ENCODE measurements around the gene OBI1.
"Not testable (repeated sequence)": the region's sequence is repeated elsewhere in the genome, so short reads cannot be mapped to it uniquely, and the experiment has no call there.

OBI1 gene

GRCh38 chr13:78655906-78656305 is 3.0 kb downstream of the OBI1 start:
- peak overlapping the region; percentile 51 for H3K4me3 ChIP-seq
- peak overlapping the region; percentile 4; the same call in 1 of the 2 replicates for H3K27ac ChIP-seq
- H3K36me3 ChIP-seq (ENCODE audit: insufficient read depth, low read length) = peaks cover 47% of the 10 kb centered on the region

GRCh38 chr13:78655007-78655406 is 3.9 kb downstream of the OBI1 start:
- DNase-seq (ENCODE audit: low read depth, low spot score) = no peak

More at GRCh38 chr13:78655906-78656305, 3.0 kb downstream of the OBI1 start:
- no peak for TF ChIP-seq FOXP2 (optimal IDR thresholded peaks at IDR 0.05; ENCODE audit: control extremely low read depth, extremely low read length, insufficient read depth)
- no peak for TF ChIP-seq POLR2AphosphoS5 (IDR thresholded peaks at IDR 0.05; ENCODE audit: borderline replicate concordance, low read depth, low read length)
- TF ChIP-seq EZH2 (IDR thresholded peaks at IDR 0.05) = no peak
- no peaks in the 10 kb centered on the region for H3K9me3 ChIP-seq (ENCODE audit: low read depth, low read length)
- H3K9ac ChIP-seq (ENCODE audit: insufficient read length) = no peak overlapping the region
- DNase-seq (ENCODE audit: low read depth, low spot score) = no peak

GRCh38 chr13:78652651-78653050 is 6.3 kb downstream of the OBI1 start:
- no peak for DNase-seq (ENCODE audit: low read depth, low spot score)

More at GRCh38 chr13:78655007-78655406, 3.9 kb downstream of the OBI1 start:
- TF ChIP-seq EZH2 (IDR thresholded peaks at IDR 0.05) (no peak), POLR2AphosphoS5 (IDR thresholded peaks at IDR 0.05; ENCODE audit: borderline replicate concordance, low read depth, low read length) (no peak), FOXP2 (optimal IDR thresholded peaks at IDR 0.05; ENCODE audit: control extremely low read depth, extremely low read length, insufficient read depth) (no peak)
- Histone ChIP-seq H3K9ac (ENCODE audit: insufficient read length) (no peak overlapping the region), H3K9me3 (ENCODE audit: low read depth, low read length) (no peaks in the 10 kb centered on the region), H3K4me3 (peak overlapping the region; percentile 51), H3K36me3 (ENCODE audit: insufficient read depth, low read length) (peaks cover 49% of the 10 kb centered on the region), H3K27ac (peak overlapping the region; percentile 60)

GRCh38 chr13:78650717-78651083 is 8.3 kb downstream of the OBI1 start:
- no peak overlapping the region for H3K9ac ChIP-seq (ENCODE audit: insufficient read length)
- H3K27ac ChIP-seq = no peak overlapping the region
- no peak for DNase-seq (ENCODE audit: low read depth, low spot score)
- H3K36me3 ChIP-seq (ENCODE audit: insufficient read depth, low read length) = peaks cover 58% of the 10 kb centered on the region
- no peak overlapping the region for H3K4me3 ChIP-seq
- TF ChIP-seq EZH2 (IDR thresholded peaks at IDR 0.05) (no peak), POLR2AphosphoS5 (IDR thresholded peaks at IDR 0.05; ENCODE audit: borderline replicate concordance, low read depth, low read length) (no peak), FOXP2 (optimal IDR thresholded peaks at IDR 0.05; ENCODE audit: control extremely low read depth, extremely low read length, insufficient read depth) (no peak)
- no peaks in the 10 kb centered on the region for H3K9me3 ChIP-seq (ENCODE audit: low read depth, low read length)

More at GRCh38 chr13:78652651-78653050, 6.3 kb downstream of the OBI1 start:
- Histone ChIP-seq H3K9ac (ENCODE audit: insufficient read length) (no peak overlapping the region), H3K4me3 (no peak overlapping the region), H3K36me3 (ENCODE audit: insufficient read depth, low read length) (peaks cover 64% of the 10 kb centered on the region), H3K9me3 (ENCODE audit: low read depth, low read length) (no peaks in the 10 kb centered on the region), H3K27ac (no peak overlapping the region)
- TF ChIP-seq POLR2AphosphoS5 (IDR thresholded peaks at IDR 0.05; ENCODE audit: borderline replicate concordance, low read depth, low read length) (no peak), FOXP2 (optimal IDR thresholded peaks at IDR 0.05; ENCODE audit: control extremely low read depth, extremely low read length, insufficient read depth) (no peak), EZH2 (IDR thresholded peaks at IDR 0.05) (no peak)

- H3K36me3 ChIP-seq (ENCODE audit: insufficient read depth, low read length) = peaks cover 52% of the 10 kb centered on the region
- no peak overlapping the region for H3K9ac ChIP-seq (ENCODE audit: insufficient read length)
- no peaks in the 10 kb centered on the region for H3K9me3 ChIP-seq (ENCODE audit: low read depth, low read length)
- TF ChIP-seq FOXP2 (optimal IDR thresholded peaks at IDR 0.05; ENCODE audit: control extremely low read depth, extremely low read length, insufficient read depth) (no peak), EZH2 (IDR thresholded peaks at IDR 0.05) (no peak), POLR2AphosphoS5 (IDR thresholded peaks at IDR 0.05; ENCODE audit: borderline replicate concordance, low read depth, low read length) (no peak)
- no peak for DNase-seq (ENCODE audit: low read depth, low spot score)
- no peak overlapping the region for H3K27ac ChIP-seq
- H3K4me3 ChIP-seq = no peak overlapping the region
Measured at GRCh38 chr13:78649997-78650716, 8.8 kb downstream of the OBI1 start.

GRCh38 chr13:78647109-78647678 is 11.8 kb downstream of the OBI1 start:
- H3K27ac ChIP-seq; H3K4me3 ChIP-seq; H3K9me3 ChIP-seq (ENCODE audit: low read depth, low read length); H3K9ac ChIP-seq (ENCODE audit: insufficient read length); DNase-seq (ENCODE audit: low read depth, low spot score): not testable (repeated sequence)
- H3K36me3 ChIP-seq (ENCODE audit: insufficient read depth, low read length) = peaks cover 49% of the 10 kb centered on the region

- no peak for DNase-seq (ENCODE audit: low read depth, low spot score)
- no peak overlapping the region for H3K27ac ChIP-seq
- no peak overlapping the region for H3K4me3 ChIP-seq
- no peak overlapping the region for H3K9ac ChIP-seq (ENCODE audit: insufficient read length)
- TF ChIP-seq FOXP2 (optimal IDR thresholded peaks at IDR 0.05; ENCODE audit: control extremely low read depth, extremely low read length, insufficient read depth) = no peak
- TF ChIP-seq EZH2 (IDR thresholded peaks at IDR 0.05) = no peak
- TF ChIP-seq POLR2AphosphoS5 (IDR thresholded peaks at IDR 0.05; ENCODE audit: borderline replicate concordance, low read depth, low read length) = no peak
- peaks cover 89% of the 10 kb centered on the region for H3K36me3 ChIP-seq (ENCODE audit: insufficient read depth, low read length)
- no peaks in the 10 kb centered on the region for H3K9me3 ChIP-seq (ENCODE audit: low read depth, low read length)
Measured at GRCh38 chr13:78638216-78638615, 20.7 kb downstream of the OBI1 start.

- Histone ChIP-seq H3K9me3 (ENCODE audit: low read depth, low read length) (no peaks in the 10 kb centered on the region), H3K4me3 (no peak overlapping the region), H3K9ac (ENCODE audit: insufficient read length) (no peak overlapping the region), H3K36me3 (ENCODE audit: insufficient read depth, low read length) (peaks cover 92% of the 10 kb centered on the region), H3K27ac (no peak overlapping the region)
- DNase-seq (ENCODE audit: low read depth, low spot score) = no peak
- no peak for TF ChIP-seq POLR2AphosphoS5 (IDR thresholded peaks at IDR 0.05; ENCODE audit: borderline replicate concordance, low read depth, low read length)
- TF ChIP-seq EZH2 (IDR thresholded peaks at IDR 0.05) = no peak
- no peak for TF ChIP-seq FOXP2 (optimal IDR thresholded peaks at IDR 0.05; ENCODE audit: control extremely low read depth, extremely low read length, insufficient read depth)
Measured at GRCh38 chr13:78636495-78636894, 22.5 kb downstream of the OBI1 start.

Measured in SK-N-MC (cell line).